HG03045 (cell line): ENCODE data around the gene PDCD2.
"Not testable (repeated sequence)": the region's sequence is repeated elsewhere in the genome, so short reads cannot be mapped to it uniquely, and the experiment has no call there.

ENCODE experiments used
- ATAC-seq: cut with Tn5 transposase; IDR thresholded peaks from one replicate; pipeline ENCODE4 v1.9.1; 2021; ENCODE audit warnings: mild to moderate bottlenecking, moderate library complexity; ENCODE audit not compliant: unreplicated experiment

The PDCD2 gene

DNA sequence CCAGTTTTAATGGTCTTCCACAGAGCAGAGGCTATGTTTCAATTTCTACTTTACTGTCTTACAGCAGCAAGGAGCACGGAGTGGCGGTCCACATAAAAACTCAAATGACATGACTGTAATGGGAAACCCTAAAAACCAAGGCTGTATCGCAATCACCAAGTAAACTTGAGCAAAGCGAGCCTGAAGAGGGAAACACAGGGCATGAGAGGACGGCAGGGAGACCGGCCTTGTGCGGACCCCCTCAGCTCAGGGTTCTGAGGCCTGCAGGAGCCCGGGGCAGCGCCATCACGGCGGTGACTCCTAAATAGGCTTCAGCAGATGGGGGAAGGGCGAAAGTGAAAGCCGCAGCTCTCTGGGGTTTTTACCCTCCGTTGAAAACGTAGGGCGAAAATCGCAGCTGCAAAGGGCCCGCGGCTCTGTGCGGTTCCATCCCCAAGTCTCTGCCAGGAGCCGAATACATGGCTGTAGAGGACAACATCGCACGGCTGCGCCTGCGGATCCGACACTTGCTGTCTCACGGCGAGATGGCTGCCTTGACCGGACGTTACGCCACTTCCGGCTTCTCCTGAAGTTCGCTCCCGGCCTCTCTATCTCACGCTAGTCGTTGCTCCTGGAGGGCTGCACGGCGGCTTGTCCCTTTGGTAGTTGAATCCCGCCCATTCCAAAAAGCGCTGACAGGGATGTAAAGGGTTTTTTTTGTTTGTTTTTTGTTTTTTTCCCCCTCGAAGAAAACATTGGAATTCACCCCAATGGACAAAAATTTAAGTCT, 31.5 kb downstream of the PDCD2 start, which contains the start of gene PSMB1:
Gene PSMB1, minus strand, starts transcription at position 543 of the 769 bp plus-strand sequence. Its CDS starts 65 bp downstream, at position 478.
- peak; percentile 55 for ATAC-seq

DNA sequence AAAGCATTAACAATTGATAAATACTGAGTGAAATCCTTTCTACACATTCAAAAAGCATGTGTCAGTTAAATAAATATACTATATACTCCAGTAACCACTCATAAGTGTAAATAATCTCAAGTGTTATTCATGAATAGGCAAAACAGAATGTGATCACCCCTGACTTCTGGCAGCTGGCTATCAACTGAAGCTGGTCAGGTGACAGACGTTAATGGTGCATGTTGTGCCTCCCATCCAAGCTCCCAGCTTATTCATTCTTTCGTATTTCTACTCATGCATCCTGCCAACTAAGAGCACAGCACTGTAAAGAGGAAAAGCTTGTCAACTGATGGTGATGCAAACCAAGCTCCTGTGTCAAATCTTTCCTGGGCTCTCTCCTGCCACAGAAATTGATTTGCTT, 39.0 kb downstream of the PDCD2 start:
- no peak for ATAC-seq

DNA sequence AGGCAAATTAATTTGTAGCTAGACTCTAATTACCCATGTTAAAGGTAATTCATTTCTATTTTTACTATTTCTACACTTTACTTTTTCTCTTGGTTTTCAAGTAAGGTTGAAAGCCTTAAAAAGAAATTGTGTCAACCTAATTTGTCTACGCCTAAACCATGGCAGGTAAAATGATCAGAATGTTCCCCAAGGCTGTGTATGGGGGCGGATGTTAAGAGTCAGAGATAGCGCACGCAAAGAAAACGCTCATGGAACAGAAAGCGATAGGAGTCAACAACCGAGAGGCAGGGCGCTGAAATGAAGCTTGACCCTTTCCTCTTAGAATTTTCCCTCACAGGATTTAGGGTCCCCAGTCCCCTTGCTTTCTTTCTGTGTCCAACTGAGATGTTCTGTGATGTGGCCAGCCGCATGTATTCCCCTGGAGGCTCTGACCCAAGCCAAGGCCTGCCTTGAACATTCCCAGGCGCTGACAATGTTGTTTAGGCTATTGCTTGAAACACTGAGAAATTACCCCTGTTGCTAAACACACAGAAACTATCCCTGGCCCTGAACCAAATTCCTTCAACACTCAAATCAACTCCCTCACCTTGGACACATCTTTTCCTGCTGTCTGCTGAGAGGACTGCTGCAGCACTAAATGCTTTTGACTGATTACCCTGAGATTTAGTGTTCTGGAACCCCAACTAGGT, 42.3 kb downstream of the PDCD2 start:
- ATAC-seq: no peak

DNA sequence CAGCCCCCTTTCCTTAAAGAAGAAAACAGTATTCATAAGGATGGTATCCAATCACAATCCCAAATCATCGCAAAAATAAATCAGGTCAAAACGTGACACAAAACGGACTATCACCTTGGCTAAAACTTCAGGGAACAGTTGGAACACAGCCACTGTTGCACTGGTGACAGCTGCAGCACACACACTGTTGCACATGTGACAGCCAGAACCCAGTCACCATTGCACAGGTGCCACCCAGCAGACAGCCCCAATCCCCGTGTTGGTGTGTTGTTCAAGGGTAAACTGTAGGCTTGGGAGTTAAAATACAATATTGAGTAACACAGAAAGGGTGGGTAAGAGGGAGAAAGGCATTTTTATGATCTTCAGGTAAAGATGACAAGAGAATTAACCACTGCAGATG, 47.1 kb downstream of the PDCD2 start:
- no peak for ATAC-seq

DNA sequence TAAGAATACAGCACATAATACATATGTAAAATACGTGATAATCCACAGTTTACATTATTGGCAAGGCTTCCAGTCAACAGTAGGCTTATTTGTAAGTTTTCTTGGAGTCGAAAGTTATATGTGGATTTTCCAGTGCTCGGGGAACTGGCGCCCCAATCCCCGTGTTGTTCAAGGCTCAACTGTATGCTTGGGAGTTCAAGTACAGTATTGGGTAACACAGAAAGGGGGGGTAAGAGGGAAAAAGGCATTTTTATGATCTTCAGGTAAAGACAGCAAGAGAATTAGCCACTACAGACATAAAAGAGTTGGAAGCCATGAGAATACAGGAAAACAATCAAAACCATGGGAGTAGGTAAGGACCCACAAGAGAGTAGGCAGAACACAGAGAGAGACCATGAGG, 47.8 kb downstream of the PDCD2 start:
- ATAC-seq: no peak

DNA sequence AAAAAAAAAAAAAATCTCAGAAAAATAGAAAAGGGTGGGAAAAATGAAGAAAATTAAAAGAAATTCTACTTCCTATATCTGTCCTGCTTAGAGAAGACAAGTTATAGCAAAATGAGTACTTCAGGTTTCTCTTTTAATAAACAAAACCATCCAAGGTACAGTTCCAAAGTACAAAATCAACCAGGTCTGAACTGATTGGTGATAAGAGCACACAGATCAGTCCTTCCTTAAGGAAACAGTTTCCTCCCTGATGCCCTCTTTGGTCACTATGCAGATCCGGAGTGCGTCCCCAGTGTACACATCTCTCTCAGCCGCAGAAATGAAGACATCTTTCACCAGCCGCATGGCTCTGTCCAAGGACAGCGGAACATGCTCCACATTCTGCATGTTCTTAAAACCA, 49.4 kb downstream of the PDCD2 start:
- ATAC-seq: no peak

DNA sequence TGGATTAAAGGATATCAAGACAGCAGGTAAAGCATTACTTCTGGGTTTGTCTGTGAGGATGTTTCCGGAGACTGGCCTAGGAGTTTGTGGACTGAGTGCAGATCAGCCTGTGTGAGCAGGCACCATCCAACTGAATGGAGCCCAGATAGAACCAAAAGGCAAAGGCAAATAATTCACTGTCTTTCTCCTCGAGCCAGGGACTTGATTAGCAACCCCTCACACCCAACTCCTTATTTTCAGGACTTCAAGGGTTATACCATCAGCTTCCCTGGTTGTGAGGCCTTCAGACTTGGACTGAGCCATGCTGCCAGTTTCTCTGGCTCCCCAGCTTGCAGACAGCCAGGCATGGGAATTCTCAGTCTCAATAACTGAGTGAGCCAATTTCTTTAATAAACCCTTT, 50.6 kb downstream of the PDCD2 start:
- no peak for ATAC-seq

DNA sequence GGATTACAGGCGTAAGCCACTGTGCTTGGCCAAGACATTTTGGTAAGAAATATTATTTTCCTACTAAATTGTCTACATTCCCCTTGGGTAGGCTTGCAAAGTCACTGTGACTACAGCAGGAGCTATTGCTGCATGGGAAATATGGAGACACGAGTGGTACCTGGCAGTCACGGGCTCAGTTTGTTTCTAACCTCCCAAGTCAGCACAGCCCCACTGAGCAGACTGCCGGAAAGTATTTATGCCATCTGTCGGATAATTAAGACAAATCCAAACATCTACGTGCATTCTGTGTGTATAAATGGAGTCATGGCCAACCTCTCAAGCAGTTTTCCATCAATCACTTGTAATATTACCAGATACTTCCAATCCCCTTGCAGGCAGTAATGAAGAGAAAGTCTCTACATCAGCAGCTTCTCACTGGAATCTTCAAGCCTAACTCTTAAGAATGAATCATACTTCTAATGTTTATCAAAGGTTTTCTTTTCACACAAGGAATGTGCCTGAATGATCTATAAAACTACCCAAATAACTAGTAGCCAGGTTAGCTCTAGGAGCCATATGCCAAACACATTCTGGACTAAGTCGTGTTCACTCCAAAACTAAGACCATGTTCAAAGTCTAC, 51.5 kb downstream of the PDCD2 start:
- no peak for ATAC-seq

DNA sequence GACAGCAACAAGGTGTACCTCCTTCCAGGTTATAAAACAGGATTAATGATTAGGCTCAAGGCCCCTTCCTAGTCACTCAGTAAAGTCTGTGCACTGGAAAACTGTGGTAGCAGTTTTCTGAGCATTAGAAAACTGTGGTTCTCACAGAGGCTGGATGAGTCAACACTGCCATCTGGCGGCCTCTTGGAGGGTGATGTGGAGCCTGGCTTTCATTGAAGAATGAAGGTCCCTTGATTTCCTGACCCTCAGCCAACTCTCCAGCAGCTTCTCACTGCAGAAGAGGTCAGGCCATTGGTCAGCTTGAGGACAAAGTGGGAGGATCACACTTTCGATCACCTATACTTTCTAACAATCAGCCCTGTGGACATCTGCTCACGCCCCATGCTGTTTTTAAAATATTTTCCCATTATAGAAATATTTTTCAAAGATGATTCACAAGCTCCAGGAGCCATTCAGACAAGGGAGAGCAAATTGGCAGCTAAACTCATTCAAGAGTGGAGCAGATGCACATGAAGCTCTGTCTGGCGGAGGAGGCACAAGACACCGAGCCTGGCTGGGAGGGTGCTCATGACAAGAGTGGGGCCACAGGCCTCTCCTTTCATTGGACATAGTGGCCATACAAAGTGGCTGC, 54.5 kb downstream of the PDCD2 start:
- peak; percentile 64 for ATAC-seq

DNA sequence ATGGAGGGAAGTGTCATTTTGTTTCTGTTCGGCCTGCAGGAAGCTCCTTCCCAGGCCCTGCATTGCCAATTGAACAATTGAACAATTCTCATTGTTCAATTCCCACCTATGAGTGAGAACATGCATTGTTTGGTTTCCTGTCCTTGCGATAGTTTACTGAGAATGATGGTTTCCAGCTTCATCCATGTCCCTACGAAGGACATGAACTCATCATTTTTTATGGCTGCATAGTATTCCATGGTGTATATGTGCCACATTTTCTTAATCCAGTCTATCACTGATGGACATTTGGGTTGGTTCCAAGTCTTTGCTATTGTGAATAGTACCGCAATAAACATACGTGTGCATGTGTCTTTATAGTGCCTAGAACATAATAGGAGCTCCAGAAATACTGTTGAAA, 56.4 kb downstream of the PDCD2 start:
- ATAC-seq: not testable (repeated sequence)

DNA sequence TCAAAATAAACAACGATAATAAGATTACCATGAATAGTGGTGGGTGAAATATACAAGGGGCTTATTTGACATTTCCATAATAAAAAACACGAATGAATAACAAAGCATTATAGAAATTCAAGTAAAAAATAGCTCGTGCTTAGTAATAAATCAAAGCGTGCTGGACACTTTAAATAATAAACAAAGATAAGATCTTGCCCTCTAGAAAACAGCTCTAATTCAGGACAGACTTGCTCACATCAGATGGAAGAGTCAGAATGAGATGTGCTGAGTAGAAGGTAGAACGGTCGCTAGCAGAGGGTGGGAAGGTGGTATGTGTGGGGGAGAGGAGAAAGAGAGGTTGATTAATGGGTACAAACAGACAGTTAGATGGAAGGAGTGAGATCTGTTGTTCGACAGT, 58.6 kb downstream of the PDCD2 start:
- no peak for ATAC-seq
